ENCODE data around the gene LARGE1. TPM values are rescaled to one million over a fixed set of nuclear protein-coding genes. Genes with fewer than 3 reads are reported as not detected.

LARGE1 gene
- polyA plus RNA-seq, 3 donors from 2014 or later, result 0.04 to 0.29 TPM; not detected in 1

DNA sequence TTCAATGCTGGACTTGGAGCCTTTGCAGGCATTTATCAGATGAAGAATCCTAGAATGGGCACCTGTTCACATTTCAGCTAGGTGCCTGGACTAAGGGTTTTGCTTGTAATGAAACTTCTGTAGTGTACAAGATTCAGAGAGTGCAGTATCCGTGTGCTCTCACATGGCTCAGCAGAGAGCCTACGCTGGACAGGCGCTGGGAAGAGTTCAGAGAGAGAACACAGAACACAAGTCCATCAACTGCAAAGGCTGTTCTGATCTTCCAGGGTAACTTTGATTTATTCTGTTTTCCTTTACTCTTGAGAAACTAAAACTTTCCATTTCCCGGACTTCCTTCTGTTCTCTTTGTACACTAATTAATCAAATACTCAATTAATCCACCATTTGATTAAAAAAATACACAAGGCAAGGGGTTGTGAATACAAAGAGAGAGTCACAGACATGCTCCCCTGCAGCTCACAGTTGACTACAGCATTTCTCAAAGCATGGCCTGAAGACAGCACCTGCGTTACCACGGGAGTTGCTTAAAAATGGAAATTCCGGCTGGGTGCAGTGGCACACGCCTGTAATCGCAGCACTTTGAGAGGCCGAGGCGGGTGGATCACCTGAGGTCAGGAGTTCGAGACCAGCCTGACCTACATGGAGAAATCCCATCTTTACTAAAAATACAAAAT, 393.7 kb downstream of the LARGE1 start:
- no peak overlapping the region for H3K27ac Mint-ChIP-seq
- no peak overlapping the region for H3K4me3 Mint-ChIP-seq
- H3K4me1 Mint-ChIP-seq, result peaks cover 20 to 28% of the 10 kb centered on the region in 2 donors

GRCh38 chr22:33524511-33525260, 395.6 kb downstream of the LARGE1 start:
- Mint-ChIP-seq H3K27ac (no peak overlapping the region), H3K4me1 (peaks cover 20 to 34% of the 10 kb centered on the region in 2 donors)

More for the DNA sequence above, 393.7 kb downstream of the LARGE1 start:
- no peak for DNase-seq
- no peaks in the 10 kb centered on the region for H3K36me3 Mint-ChIP-seq
- H3K9me3 Mint-ChIP-seq, result peaks cover 0 to 2% (median 0%) of the 10 kb centered on the region in 6 donors
- H3K27me3 Mint-ChIP-seq (ENCODE audit: low read depth in 3 of 3), result peaks cover 0 to 2% (median 1%) of the 10 kb centered on the region in 3 donors

GRCh38 chr22:33521879-33522665, 398.2 kb downstream of the LARGE1 start:
- Mint-ChIP-seq H3K4me1 (peaks cover 24 to 41% of the 10 kb centered on the region in 2 donors), H3K27ac (peak overlapping the region in 1 of 6 donors; percentile 55), H3K4me3 (no peak overlapping the region), H3K27me3 (ENCODE audit: low read depth in 3 of 3) (peaks cover 1 to 5% (median 2%) of the 10 kb centered on the region in 3 donors), H3K36me3 (no peaks in the 10 kb centered on the region), H3K9me3 (peaks cover 0 to 2% (median 0%) of the 10 kb centered on the region in 6 donors)
- no peak for DNase-seq

More at GRCh38 chr22:33524511-33525260, 395.6 kb downstream of the LARGE1 start:
- no peaks in the 10 kb centered on the region for H3K36me3 Mint-ChIP-seq
- H3K27me3 Mint-ChIP-seq (ENCODE audit: low read depth in 3 of 3), result peaks cover 1 to 2% (median 2%) of the 10 kb centered on the region in 3 donors
- no peak for DNase-seq
- no peak overlapping the region for H3K4me3 Mint-ChIP-seq
- H3K9me3 Mint-ChIP-seq, result peaks cover 0 to 2% (median 0%) of the 10 kb centered on the region in 6 donors

DNA sequence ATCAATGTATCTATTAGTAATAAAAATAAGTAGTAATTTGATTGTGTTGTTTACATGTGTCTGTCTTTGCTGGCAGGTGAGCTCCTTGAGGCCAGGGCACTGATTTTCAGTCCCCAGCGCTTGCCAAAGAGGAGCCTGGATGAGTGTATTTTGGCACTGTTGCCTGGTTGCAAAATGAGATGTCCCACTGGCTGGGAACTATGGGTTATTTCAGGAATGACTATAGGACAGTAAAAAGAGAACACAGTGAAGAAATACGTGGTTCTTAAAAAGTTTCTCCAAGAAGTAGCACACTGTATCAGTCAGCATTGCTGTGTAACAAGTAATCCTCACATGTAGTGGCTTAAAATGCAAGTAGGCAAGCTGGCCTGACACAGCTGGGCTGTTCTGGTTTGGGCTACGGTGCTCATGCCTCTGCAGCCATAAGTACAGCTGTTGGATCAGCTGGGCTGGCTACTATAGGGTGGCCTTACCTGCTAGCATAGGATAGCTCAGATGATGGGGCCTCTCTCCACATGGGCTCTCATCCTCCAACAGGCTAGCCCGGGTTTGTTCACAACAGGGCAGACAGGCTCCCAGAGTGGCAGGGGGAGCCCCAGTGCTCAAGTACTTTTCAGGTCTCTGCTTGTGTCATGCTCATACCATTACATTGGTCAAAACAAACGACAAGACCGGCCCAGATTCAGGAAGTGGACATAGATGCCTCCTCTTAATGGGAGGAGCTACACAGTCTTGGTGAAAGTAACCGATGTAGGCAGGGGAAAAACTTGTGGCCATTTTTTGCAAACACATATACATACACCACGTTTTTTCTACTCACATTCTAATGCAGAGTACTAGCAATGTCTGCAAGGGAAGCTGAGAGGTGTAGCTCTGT, 399.1 kb downstream of the LARGE1 start:
- Mint-ChIP-seq H3K4me3 (no peak overlapping the region), H3K27ac (no peak overlapping the region), H3K36me3 (no peaks in the 10 kb centered on the region), H3K9me3 (peaks cover 0 to 2% (median 0%) of the 10 kb centered on the region in 6 donors), H3K4me1 (peaks cover 24 to 41% of the 10 kb centered on the region in 2 donors), H3K27me3 (ENCODE audit: low read depth in 3 of 3) (peaks cover 1 to 3% (median 2%) of the 10 kb centered on the region in 3 donors)
- DNase-seq, result no peak

- Mint-ChIP-seq H3K4me1 (peaks cover 24 to 41% of the 10 kb centered on the region in 2 donors), H3K9me3 (peaks cover 0 to 2% (median 0%) of the 10 kb centered on the region in 6 donors), H3K27me3 (ENCODE audit: low read depth in 3 of 3) (peaks cover 1 to 3% (median 2%) of the 10 kb centered on the region in 3 donors), H3K4me3 (no peak overlapping the region), H3K27ac (no peak overlapping the region), H3K36me3 (no peaks in the 10 kb centered on the region)
- no peak for DNase-seq
These were observed 400.0 kb downstream of the LARGE1 start for GRCh38 chr22:33519974-33520903.

- H3K4me3 Mint-ChIP-seq, result no peak overlapping the region
- peak; percentile 13 to 39 (median 16) for DNase-seq
- peaks cover 0 to 2% (median 0%) of the 10 kb centered on the region in 6 donors for H3K9me3 Mint-ChIP-seq
These were observed 401.0 kb downstream of the LARGE1 start for GRCh38 chr22:33519071-33519973.

DNA sequence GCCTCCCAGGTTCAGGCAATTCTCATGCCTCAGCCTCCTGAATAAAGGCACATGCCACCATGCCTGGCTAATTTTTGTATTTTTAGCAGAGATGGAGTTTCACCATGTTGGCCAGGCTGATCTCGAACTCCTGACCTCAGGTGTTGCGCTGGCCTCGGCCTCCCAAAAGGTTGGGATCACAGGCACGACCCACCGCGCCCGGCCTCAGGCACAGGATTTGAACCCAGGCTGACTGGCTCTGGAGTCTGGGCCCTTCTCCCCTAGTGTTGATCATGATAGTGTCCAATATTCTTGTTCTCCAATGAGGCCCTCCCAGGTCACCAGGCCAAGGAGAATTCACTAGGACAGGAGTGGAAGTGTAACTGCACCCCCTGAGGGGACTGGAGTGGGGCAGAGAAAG, 401.9 kb downstream of the LARGE1 start:
- H3K27ac Mint-ChIP-seq, result no peak overlapping the region

More at GRCh38 chr22:33519071-33519973, 401.0 kb downstream of the LARGE1 start:
- H3K36me3 Mint-ChIP-seq, result no peaks in the 10 kb centered on the region
- peaks cover 1 to 3% (median 2%) of the 10 kb centered on the region in 3 donors for H3K27me3 Mint-ChIP-seq (ENCODE audit: low read depth in 3 of 3)
- peaks cover 21 to 34% of the 10 kb centered on the region in 2 donors for H3K4me1 Mint-ChIP-seq
- no peak overlapping the region for H3K27ac Mint-ChIP-seq

DNA sequence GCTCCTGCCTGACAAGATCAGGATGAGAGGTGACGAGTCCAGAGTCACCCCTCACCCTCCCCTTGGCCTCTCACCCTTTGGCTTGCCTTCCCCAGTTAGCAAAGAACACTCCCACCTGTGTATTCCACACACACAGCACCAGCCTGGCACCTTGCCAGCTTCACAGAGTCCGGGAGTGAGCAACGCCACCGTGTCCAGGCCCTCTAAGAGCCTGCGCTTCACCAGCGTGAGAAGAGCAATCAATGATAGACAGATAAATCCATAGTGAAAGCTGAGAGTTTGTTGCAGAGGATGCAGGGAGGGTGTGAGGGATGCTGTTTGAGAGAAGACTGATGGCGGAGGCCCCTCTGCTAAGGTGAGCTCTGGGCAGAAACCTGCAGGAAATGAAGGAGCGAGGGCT, 404.5 kb downstream of the LARGE1 start:
- Mint-ChIP-seq H3K4me3 (no peak overlapping the region), H3K9me3 (no peaks in the 10 kb centered on the region), H3K27ac (no peak overlapping the region), H3K36me3 (no peaks in the 10 kb centered on the region), H3K27me3 (ENCODE audit: low read depth in 3 of 3) (peaks cover 0 to 3% (median 2%) of the 10 kb centered on the region in 3 donors), H3K4me1 (peaks cover 4 to 8% of the 10 kb centered on the region in 2 donors)
- DNase-seq, result no peak

More for the DNA sequence above, 401.9 kb downstream of the LARGE1 start:
- no peak for DNase-seq
- Mint-ChIP-seq H3K9me3 (peaks cover 0 to 2% (median 0%) of the 10 kb centered on the region in 6 donors), H3K27me3 (ENCODE audit: low read depth in 3 of 3) (peaks cover 1 to 3% (median 2%) of the 10 kb centered on the region in 3 donors), H3K36me3 (no peaks in the 10 kb centered on the region), H3K4me1 (peaks cover 14 to 25% of the 10 kb centered on the region in 2 donors), H3K4me3 (no peak overlapping the region)

- Mint-ChIP-seq H3K36me3 (peaks cover 0 to 3% (median 0%) of the 10 kb centered on the region in 3 donors), H3K27me3 (ENCODE audit: low read depth in 3 of 3) (peaks cover 0 to 3% (median 0%) of the 10 kb centered on the region in 3 donors), H3K9me3 (no peaks in the 10 kb centered on the region), H3K4me1 (no peaks in the 10 kb centered on the region), H3K4me3 (no peak overlapping the region), H3K27ac (no peak overlapping the region)
- DNase-seq, result no peak
These were observed 406.6 kb downstream of the LARGE1 start for GRCh38 chr22:33513388-33514338.

- Mint-ChIP-seq H3K36me3 (peaks cover 0 to 3% (median 0%) of the 10 kb centered on the region in 3 donors), H3K27me3 (ENCODE audit: low read depth in 3 of 3) (peaks cover 0 to 3% (median 0%) of the 10 kb centered on the region in 3 donors), H3K4me1 (no peaks in the 10 kb centered on the region), H3K27ac (no peak overlapping the region), H3K9me3 (no peaks in the 10 kb centered on the region), H3K4me3 (no peak overlapping the region)
- DNase-seq, result no peak
These were observed 407.4 kb downstream of the LARGE1 start for GRCh38 chr22:33512908-33513307.

Data from immature natural killer cell (primary cell).